Nephron (organoid): ENCODE measurements around the gene OCSTAMP.

Source experiments
- H3K27ac Mint-ChIP-seq, 3 experiments: 2 replicates each; pipeline ENCODE4 v1.8.0; 2020; ENCODE audit warnings: mixed read lengths in 3 of 3, mild to moderate bottlenecking in 2 of 3, moderate library complexity in 1 of 3
- H3K27me3 Mint-ChIP-seq: 2 replicates; pipeline ENCODE4 v1.8.0; 2021; ENCODE audit warnings: low read depth, mild to moderate bottlenecking, moderate library complexity, mixed read lengths
- H3K36me3 Mint-ChIP-seq: 2 replicates; pipeline ENCODE4 v1.8.0; 2020; ENCODE audit warnings: low read depth, mixed read lengths
- H3K4me1 Mint-ChIP-seq: 2 replicates; pipeline ENCODE4 v1.8.0; 2020; ENCODE audit warnings: mixed read lengths
- H3K4me3 Mint-ChIP-seq, 3 experiments: 2 replicates each; pipeline ENCODE4 v1.8.0; 2020; ENCODE audit warnings: mild to moderate bottlenecking in 3 of 3, mixed read lengths in 3 of 3, moderate library complexity in 2 of 3
- H3K9me3 Mint-ChIP-seq: 2 replicates; pipeline ENCODE4 v1.8.0; 2020; ENCODE audit warnings: mixed read lengths
- TF ChIP-seq, protein P1 (sequence below), 3 experiments: fragments of 200-600 bp; sonication (generic); IDR thresholded peaks; one replicate each; pipeline ENCODE4 v1.5.0; 2021; ENCODE audit warnings: antibody characterized with exemption in 3 of 3; ENCODE audit not compliant: unreplicated experiment in 3 of 3

Gene OCSTAMP

DNA sequence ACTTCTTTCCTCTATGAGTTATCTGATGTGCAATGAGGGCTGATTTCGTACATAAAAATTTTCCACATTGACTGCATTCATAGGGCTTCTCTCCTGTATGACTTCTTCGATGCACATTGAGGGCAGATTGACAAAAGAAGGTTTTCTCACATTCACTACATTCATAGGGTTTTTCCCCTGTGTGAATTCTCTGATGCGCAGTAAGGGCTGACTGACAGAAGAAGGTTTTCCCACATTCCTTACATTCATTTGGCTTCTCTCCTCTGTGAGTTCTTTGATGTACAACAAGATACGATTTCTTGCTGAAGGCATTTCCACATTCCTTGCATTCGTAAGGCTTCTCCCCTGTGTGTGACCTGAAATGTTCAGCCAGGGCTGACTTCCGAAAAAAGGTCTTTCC, 48.5 kb downstream of the OCSTAMP start:
- H3K27ac Mint-ChIP-seq = no peak overlapping the region
- H3K4me1 Mint-ChIP-seq = no peaks in the 10 kb centered on the region
- H3K27me3 Mint-ChIP-seq = peaks cover 3% of the 10 kb centered on the region
- H3K4me3 Mint-ChIP-seq = no peak overlapping the region
- TF ChIP-seq, protein P1, sequence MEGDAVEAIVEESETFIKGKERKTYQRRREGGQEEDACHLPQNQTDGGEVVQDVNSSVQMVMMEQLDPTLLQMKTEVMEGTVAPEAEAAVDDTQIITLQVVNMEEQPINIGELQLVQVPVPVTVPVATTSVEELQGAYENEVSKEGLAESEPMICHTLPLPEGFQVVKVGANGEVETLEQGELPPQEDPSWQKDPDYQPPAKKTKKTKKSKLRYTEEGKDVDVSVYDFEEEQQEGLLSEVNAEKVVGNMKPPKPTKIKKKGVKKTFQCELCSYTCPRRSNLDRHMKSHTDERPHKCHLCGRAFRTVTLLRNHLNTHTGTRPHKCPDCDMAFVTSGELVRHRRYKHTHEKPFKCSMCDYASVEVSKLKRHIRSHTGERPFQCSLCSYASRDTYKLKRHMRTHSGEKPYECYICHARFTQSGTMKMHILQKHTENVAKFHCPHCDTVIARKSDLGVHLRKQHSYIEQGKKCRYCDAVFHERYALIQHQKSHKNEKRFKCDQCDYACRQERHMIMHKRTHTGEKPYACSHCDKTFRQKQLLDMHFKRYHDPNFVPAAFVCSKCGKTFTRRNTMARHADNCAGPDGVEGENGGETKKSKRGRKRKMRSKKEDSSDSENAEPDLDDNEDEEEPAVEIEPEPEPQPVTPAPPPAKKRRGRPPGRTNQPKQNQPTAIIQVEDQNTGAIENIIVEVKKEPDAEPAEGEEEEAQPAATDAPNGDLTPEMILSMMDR (IDR thresholded peaks at IDR 0.05; ENCODE audit: unreplicated experiment in 3 of 3) = no peak
- H3K36me3 Mint-ChIP-seq = peaks cover 94% of the 10 kb centered on the region
- peaks cover 82% of the 10 kb centered on the region for H3K9me3 Mint-ChIP-seq

- Mint-ChIP-seq H3K9me3 (peaks cover 86% of the 10 kb centered on the region), H3K27ac (no peak overlapping the region), H3K4me1 (no peaks in the 10 kb centered on the region), H3K36me3 (peaks cover 95% of the 10 kb centered on the region), H3K4me3 (no peak overlapping the region), H3K27me3 (peaks cover 2% of the 10 kb centered on the region)
- TF ChIP-seq, protein P1 (IDR thresholded peaks at IDR 0.05; ENCODE audit: unreplicated experiment in 3 of 3) = no peak
These were observed 49.0 kb downstream of the OCSTAMP start for GRCh38 chr20:46501337-46501942.

DNA sequence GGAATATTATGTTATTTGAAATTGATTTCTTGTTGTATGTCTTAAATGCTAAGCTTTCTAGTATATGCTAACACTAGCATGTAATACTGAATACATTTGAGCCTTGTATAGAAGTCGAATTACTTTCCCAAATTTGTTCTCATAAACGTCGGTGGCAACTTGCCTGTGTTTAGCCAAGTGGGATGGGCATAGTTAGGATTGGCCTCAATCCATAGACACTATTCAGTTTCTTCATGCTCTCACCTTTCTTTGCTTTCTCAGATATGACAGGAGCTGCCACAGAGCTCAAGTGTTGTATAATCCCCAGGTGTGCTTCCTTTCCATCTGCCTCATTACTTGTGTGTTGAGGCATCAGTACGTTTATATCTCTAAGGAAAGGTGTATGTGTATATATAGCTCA, 56.4 kb downstream of the OCSTAMP start:
- TF ChIP-seq, protein P1 (IDR thresholded peaks at IDR 0.05; ENCODE audit: unreplicated experiment in 3 of 3) = no peak
- H3K27ac Mint-ChIP-seq = no peak overlapping the region
- no peaks in the 10 kb centered on the region for H3K27me3 Mint-ChIP-seq
- H3K4me1 Mint-ChIP-seq = no peaks in the 10 kb centered on the region
- H3K36me3 Mint-ChIP-seq = peaks cover 57% of the 10 kb centered on the region
- H3K4me3 Mint-ChIP-seq = no peak overlapping the region
- H3K9me3 Mint-ChIP-seq = peaks cover 28% of the 10 kb centered on the region

DNA sequence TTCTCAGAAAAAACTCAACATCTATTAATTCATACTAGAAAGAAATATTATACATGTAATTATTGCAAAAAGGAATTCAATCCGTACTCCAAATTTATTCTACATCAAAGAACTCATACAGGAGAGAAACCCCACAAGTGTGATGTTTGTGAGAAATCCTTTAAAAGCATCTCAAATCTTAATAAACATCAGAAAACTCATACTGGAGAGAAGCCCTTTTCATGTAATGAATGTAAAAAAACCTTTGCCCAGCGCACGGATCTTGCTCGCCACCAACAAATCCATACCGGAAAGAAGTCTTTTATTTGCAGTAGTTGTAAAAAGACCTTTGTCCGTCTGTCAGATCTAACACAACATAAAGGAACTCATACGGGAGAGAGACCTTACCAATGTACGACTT, 59.1 kb downstream of the OCSTAMP start:
- TF ChIP-seq, protein P1 (IDR thresholded peaks at IDR 0.05; ENCODE audit: unreplicated experiment in 3 of 3) = no peak
- Mint-ChIP-seq H3K27ac (no peak overlapping the region), H3K4me1 (no peaks in the 10 kb centered on the region), H3K27me3 (no peaks in the 10 kb centered on the region), H3K4me3 (no peak overlapping the region), H3K9me3 (peaks cover 4% of the 10 kb centered on the region), H3K36me3 (peaks cover 32% of the 10 kb centered on the region)
